Transverse colon (tissue), 4 donors: ENCODE measurements around the gene CADM1. TPM values are rescaled to one million over a fixed set of nuclear protein-coding genes. Genes with fewer than 3 reads are reported as not detected.

Experiments
- DNase-seq: peaks from one replicate; pipeline ENCODE4 v3.0.0-alpha.2; 2019
- H3K27ac ChIP-seq, 4 donors: fragments of 200-600 bp; sonication (generic); 2 replicates each; pipeline ENCODE4 v1.5.1; 2016 to 2018; ENCODE audit warnings: inconsistent platforms in 4 of 4
- H3K27me3 ChIP-seq: fragments of 200-600 bp; sonication (generic); 2 replicates; pipeline ENCODE4 v1.5.1; 2017; ENCODE audit warnings: inconsistent platforms
- H3K36me3 ChIP-seq, 4 donors: fragments of 200-600 bp; sonication (generic); 2 replicates each; pipeline ENCODE4 v1.5.1; 2017 to 2019; ENCODE audit warnings: inconsistent platforms in 4 of 4
- H3K4me1 ChIP-seq, 4 donors: fragments of 200-600 bp; sonication (generic); 2 replicates each; pipeline ENCODE4 v1.5.1; 2017 to 2020; ENCODE audit warnings: inconsistent platforms in 4 of 4
- H3K4me3 ChIP-seq, 4 donors: fragments of 200-600 bp; sonication (generic); 1 replicate in 1 of 4; 2 replicates in 3 of 4; pipeline versions ENCODE4 v1.5.1 to v1.6.1; 2017 to 2019; ENCODE audit warnings: inconsistent platforms in 4 of 4
- H3K9me3 ChIP-seq, 2 donors: fragments of 200-600 bp; sonication (generic); 2 replicates each; pipeline ENCODE4 v1.5.1; 2017 to 2019; ENCODE audit warnings: inconsistent platforms in 2 of 2
- EP300 ChIP-seq: sonication (generic); formaldehyde crosslinking; IDR thresholded peaks from one replicate; pipeline ENCODE4 v1.6.1; 2017; ENCODE audit warnings: antibody characterized with exemption, low read depth
- POLR2A ChIP-seq: fragments of 450-650 bp; IDR thresholded peaks from one replicate; pipeline ENCODE4 v1.6.1; 2016; ENCODE audit warnings: antibody characterized with exemption, mild to moderate bottlenecking, moderate library complexity
- POLR2AphosphoS5 ChIP-seq, 3 donors: sonication (generic); formaldehyde crosslinking; IDR thresholded peaks; one replicate each; pipeline ENCODE4 v1.6.1; 2016; ENCODE audit warnings: antibody characterized with exemption in 3 of 3
- WGBS, 2 donors: methylation state at CpG; one replicate each; pipeline ENCODE4 v1.1.5; 2018; ENCODE audit warnings: low coverage in 1 of 2; 5-methylcytosine and 5-hydroxymethylcytosine counted together
- in situ Hi-C, 4 donors: fragments of 200-750 bp; cut with MboI; loops; one replicate each; pipeline versions ENCODE4 v1.15.0 to v1.15.1; 2017; ENCODE audit warnings: low sequenced_read_pairs in 3 of 4, low pct_ligation_motif_present in 1 of 4, low pct_unique_long_range_greater_than_20kb in 1 of 4
- intact Hi-C: fragments of 100-400 bp; cut with DNase I; formaldehyde crosslinking; loops from one replicate; pipeline ENCODE4 v1.15.1; 2023; ENCODE audit warnings: low total_unique reads
- total RNA-seq, 4 donors: library from RNA; depleted of rRNA; stranded (reverse); fragments of >200 nt; gene quantifications; one replicate each; pipeline ENCODE4 v1.1.0, GENCODE V29; 2016
- TF ChIP-seq, protein P1 (sequence below), 5 experiments: fragments of 200-600 bp in 3 of 5; fragments of 450-650 bp in 2 of 5; sonication (generic) in 3 of 5; IDR thresholded peaks; 1 replicate in 2 of 5; 2 replicates in 3 of 5; pipeline ENCODE4 v1.5.1; 2016 to 2017; ENCODE audit warnings: antibody characterized with exemption in 5 of 5, inconsistent platforms in 3 of 5, mild to moderate bottlenecking in 2 of 5, moderate library complexity in 1 of 5

The CADM1 gene
- total RNA-seq, 4 donors from 2014 or later, result 2.8 to 6.4 (median 3.7) TPM

DNA sequence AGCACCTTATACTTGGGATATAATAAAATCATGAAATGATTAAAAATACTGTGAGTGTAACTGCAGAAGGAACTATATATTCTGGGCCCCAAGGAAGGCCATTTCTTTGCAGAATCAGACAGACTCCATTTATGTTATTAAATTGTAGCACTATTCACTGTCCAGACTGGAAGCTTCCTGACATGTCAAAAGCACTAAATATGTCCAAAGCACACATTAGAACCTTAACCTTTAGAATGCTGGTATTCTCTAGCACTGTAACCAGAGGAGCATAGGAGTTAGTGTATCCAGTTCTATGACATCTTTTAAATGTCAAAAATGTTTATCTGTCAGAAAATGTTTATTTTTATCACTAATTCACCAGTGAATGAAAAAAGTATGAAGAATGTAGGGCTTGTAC is 246.9 kb downstream of the CADM1 start:
- no peak for DNase-seq
- TF ChIP-seq EP300, result no peak
- TF ChIP-seq, protein P1, sequence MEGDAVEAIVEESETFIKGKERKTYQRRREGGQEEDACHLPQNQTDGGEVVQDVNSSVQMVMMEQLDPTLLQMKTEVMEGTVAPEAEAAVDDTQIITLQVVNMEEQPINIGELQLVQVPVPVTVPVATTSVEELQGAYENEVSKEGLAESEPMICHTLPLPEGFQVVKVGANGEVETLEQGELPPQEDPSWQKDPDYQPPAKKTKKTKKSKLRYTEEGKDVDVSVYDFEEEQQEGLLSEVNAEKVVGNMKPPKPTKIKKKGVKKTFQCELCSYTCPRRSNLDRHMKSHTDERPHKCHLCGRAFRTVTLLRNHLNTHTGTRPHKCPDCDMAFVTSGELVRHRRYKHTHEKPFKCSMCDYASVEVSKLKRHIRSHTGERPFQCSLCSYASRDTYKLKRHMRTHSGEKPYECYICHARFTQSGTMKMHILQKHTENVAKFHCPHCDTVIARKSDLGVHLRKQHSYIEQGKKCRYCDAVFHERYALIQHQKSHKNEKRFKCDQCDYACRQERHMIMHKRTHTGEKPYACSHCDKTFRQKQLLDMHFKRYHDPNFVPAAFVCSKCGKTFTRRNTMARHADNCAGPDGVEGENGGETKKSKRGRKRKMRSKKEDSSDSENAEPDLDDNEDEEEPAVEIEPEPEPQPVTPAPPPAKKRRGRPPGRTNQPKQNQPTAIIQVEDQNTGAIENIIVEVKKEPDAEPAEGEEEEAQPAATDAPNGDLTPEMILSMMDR (IDR thresholded peaks at IDR 0.05), result no peak
- TF ChIP-seq POLR2A, result no peak
- TF ChIP-seq POLR2AphosphoS5 (IDR thresholded peaks at IDR 0.05), result no peak
- Histone ChIP-seq H3K4me1 (peaks cover 0 to 11% (median 4%) of the 10 kb centered on the region in 4 donors), H3K27me3 (no peaks in the 10 kb centered on the region), H3K27ac (no peak overlapping the region), H3K36me3 (no peaks in the 10 kb centered on the region), H3K9me3 (no peaks in the 10 kb centered on the region), H3K4me3 (no peak overlapping the region)
- intact Hi-C loops, result no loop called here
- in situ Hi-C loops, result no loop called here

DNA sequence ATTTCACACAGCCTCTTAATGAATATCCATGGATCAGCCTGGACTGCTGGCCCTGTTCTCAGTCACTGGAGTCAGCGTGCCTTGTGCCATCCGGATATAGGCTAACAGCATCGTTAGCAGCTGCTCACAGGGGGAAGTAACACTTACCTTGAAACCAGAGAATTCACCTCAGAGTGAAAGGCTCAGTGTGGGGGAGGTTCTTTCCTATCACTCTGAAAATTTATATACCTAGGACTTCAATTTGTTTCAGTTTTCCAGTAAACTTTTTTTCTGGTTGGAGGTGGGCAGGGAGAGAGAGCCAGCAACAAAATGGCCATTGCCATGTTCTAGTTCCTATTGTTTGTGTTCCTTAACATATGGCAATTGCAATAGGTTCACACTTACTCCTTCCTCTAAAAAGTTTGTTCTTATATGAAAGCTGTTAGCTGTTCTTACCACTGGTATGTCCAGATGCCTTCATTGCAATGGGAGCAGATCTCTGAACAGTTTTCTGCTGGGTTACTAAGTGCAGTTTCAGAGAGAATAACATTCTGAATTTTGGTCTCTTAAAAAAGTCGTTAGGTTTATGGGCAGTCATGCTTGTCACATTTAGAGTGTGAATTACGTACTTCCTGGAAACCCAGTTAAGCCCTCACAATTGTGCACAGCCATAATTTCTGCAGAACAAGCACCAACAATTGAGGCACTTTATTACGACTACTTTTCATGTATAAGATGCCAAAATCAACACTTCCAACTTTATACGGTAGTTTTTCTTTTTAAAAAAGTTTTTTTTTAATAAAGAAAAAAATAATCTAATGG is 247.6 kb downstream of the CADM1 start:
- H3K27ac ChIP-seq, result no peak overlapping the region
- no peak overlapping the region for H3K4me3 ChIP-seq
- in situ Hi-C loops (no loop called here), intact Hi-C loops (no loop called here)
- 19 to 26% methylated on average over 6 to 7 of the region's 7 CpGs for WGBS, 2 donors
- H3K4me1 ChIP-seq, result peaks cover 0 to 11% (median 4%) of the 10 kb centered on the region in 4 donors
- H3K9me3 ChIP-seq, result no peaks in the 10 kb centered on the region
- no peak for TF ChIP-seq POLR2A
- TF ChIP-seq, protein P1 (IDR thresholded peaks at IDR 0.05), result no peak
- TF ChIP-seq POLR2AphosphoS5 (IDR thresholded peaks at IDR 0.05), result no peak
- TF ChIP-seq EP300, result no peak
- H3K36me3 ChIP-seq, result no peaks in the 10 kb centered on the region
- H3K27me3 ChIP-seq, result no peaks in the 10 kb centered on the region
- DNase-seq, result peak; percentile 22

DNA sequence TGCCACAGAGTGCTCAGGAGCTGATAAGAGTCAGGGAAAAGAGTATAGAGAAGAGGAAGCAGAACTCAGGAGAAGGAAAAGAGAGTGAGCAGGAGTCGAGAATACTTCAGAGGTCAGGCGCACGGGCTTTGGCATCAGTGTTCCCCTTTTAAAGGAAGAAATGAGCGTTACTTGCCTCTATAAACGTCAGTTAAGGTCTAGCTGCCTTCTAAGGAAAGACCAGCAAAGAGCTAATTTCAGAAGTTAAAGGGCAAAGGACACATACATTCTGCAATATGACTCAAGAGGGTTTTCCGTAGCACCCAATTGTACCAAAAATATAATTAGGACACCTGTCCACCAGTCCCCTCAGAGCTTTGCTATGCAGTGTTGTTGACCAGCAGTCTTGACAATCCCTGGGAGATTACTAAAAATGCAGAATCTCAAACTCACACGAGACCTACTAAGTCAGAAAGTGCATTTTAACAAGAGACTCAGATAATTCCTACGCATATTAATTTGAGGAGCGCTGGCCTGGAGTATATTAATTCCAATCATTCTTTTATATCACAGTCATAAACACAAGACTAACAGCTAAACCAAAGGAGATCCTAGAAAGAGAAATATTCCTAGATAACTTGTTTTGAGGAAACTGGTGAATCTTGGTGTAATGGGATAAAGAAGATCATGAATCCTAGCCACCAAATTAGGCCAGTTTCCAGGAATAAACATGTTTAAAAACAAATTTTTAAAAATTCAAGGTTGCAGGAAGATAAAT is 249.0 kb downstream of the CADM1 start:
- in situ Hi-C loops (no loop called here), intact Hi-C loops (no loop called here)
- H3K4me1 ChIP-seq, result peaks cover 0 to 11% (median 4%) of the 10 kb centered on the region in 4 donors
- DNase-seq, result no peak
- no peaks in the 10 kb centered on the region for H3K27me3 ChIP-seq
- H3K4me3 ChIP-seq, result no peak overlapping the region
- 63 to 72% methylated on average over 6 to 9 of the region's 9 CpGs for WGBS, 2 donors
- no peaks in the 10 kb centered on the region for H3K9me3 ChIP-seq
- no peaks in the 10 kb centered on the region for H3K36me3 ChIP-seq
- H3K27ac ChIP-seq, result no peak overlapping the region
- TF ChIP-seq POLR2A, result no peak

DNA sequence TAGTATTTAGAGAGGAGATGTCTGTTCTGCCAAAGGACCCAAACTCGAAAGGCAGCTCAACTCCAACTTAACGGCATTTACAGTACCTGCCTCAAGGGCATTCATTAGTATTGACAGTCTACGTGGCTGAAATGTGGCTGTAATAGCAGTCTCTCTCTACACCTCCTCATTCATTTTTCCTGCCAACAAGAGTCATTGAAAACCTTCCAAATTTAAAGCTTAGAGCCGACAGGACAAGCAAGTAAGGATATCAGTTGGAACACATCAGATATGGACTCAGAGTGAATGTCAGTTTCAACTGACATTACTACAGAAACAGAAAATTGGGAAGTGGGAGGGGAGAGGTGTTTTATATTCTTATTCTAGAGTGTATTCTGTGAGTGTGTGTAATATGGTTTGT is 253.1 kb downstream of the CADM1 start:
- intact Hi-C loops (no loop called here), in situ Hi-C loops (no loop called here)
- Histone ChIP-seq H3K9me3 (no peaks in the 10 kb centered on the region), H3K27ac (no peak overlapping the region), H3K4me1 (peaks cover 0 to 2% (median 0%) of the 10 kb centered on the region in 4 donors), H3K27me3 (no peaks in the 10 kb centered on the region), H3K4me3 (no peak overlapping the region), H3K36me3 (no peaks in the 10 kb centered on the region)
- DNase-seq, result no peak
- 75 to 82% methylated on average over 3 to 4 of the region's 4 CpGs for WGBS, 2 donors
- TF ChIP-seq POLR2A (no peak), EP300 (no peak), POLR2AphosphoS5 (IDR thresholded peaks at IDR 0.05) (no peak)
- TF ChIP-seq, protein P1 (IDR thresholded peaks at IDR 0.05), result no peak
